CD4-positive, alpha-beta memory T cell (primary cell): Measurements from ENCODE around the gene C10orf62. TPM values are rescaled to one million over a fixed set of nuclear protein-coding genes. Genes with fewer than 3 reads are reported as not detected.
"Not testable (repeated sequence)": the region's sequence is repeated elsewhere in the genome, so short reads cannot be mapped to it uniquely, and the experiment has no call there.

Experiments
- CTCF ChIA-PET: fragments of 350-600 bp; sonication (Branson Sonifier 250); formaldehyde crosslinking; loops from one replicate; lab custom pipeline; 2021; ENCODE audit warnings: inconsistent platforms; ENCODE audit not compliant: partially characterized antibody; lab: Charles Lee
- POLR2A ChIA-PET: fragments of 350-600 bp; sonication (Branson Sonifier 250); formaldehyde crosslinking; loops from one replicate; lab custom pipeline; 2021; ENCODE audit not compliant: partially characterized antibody; lab: Charles Lee
- DNase-seq, 5 donors: peaks; one replicate each; pipeline versions ENCODE4 v3.0.0 to v3.0.0-alpha.2; 2020 to 2022; ENCODE audit warnings: mixed read lengths in 1 of 5
- H3K27ac ChIP-seq: one replicate; pipeline ENCODE4 v1.7.0; 2013; ENCODE audit warnings: low read depth, low read length
- H3K27me3 ChIP-seq: 2 replicates; pipeline ENCODE4 v1.7.0; 2013; ENCODE audit warnings: mild to moderate bottlenecking, low read length, moderate library complexity; ENCODE audit not compliant: insufficient read depth
- H3K36me3 ChIP-seq: 2 replicates; pipeline ENCODE4 v1.7.0; 2013; ENCODE audit warnings: mild to moderate bottlenecking, low read length, moderate library complexity; ENCODE audit not compliant: insufficient read depth
- H3K4me1 ChIP-seq: 2 replicates; pipeline ENCODE4 v1.7.0; 2013; ENCODE audit warnings: mild to moderate bottlenecking, low read length, moderate library complexity; ENCODE audit not compliant: insufficient read depth
- H3K4me3 ChIP-seq, 2 donors: one replicate each; pipeline ENCODE4 v1.7.0; 2013; ENCODE audit warnings: low read length in 2 of 2, mild to moderate bottlenecking in 1 of 2
- H3K9me3 ChIP-seq, 2 donors: one replicate each; pipeline ENCODE4 v1.7.0; 2013; ENCODE audit warnings: low read length in 2 of 2, control low read depth in 1 of 2; ENCODE audit not compliant: control insufficient read depth in 1 of 2
- H3K27ac Mint-ChIP-seq, 7 donors: one replicate each; pipeline ENCODE4 v1.8.0; 2020 to 2021; ENCODE audit warnings: mixed read lengths in 7 of 7, mild to moderate bottlenecking in 6 of 7, inconsistent platforms in 3 of 7, moderate library complexity in 3 of 7
- H3K27me3 Mint-ChIP-seq, 2 donors: one replicate each; pipeline ENCODE4 v1.8.0; 2020 to 2021; ENCODE audit warnings: mixed read lengths in 2 of 2
- H3K36me3 Mint-ChIP-seq, 2 donors: one replicate each; pipeline ENCODE4 v1.8.0; 2020 to 2021; ENCODE audit warnings: mixed read lengths in 2 of 2, inconsistent platforms in 1 of 2, mild to moderate bottlenecking in 1 of 2
- H3K4me1 Mint-ChIP-seq, 4 donors: one replicate each; pipeline ENCODE4 v1.8.0; 2020 to 2021; ENCODE audit warnings: mixed read lengths in 4 of 4, mild to moderate bottlenecking in 1 of 4
- H3K4me3 Mint-ChIP-seq, 8 donors: one replicate each; pipeline ENCODE4 v1.8.0; 2020 to 2021; ENCODE audit warnings: mixed read lengths in 8 of 8, mild to moderate bottlenecking in 7 of 8, moderate library complexity in 6 of 8, inconsistent platforms in 3 of 8
- H3K9me3 Mint-ChIP-seq, 8 donors: one replicate each; pipeline ENCODE4 v1.8.0; 2020 to 2021; ENCODE audit warnings: mixed read lengths in 8 of 8, mild to moderate bottlenecking in 5 of 8, inconsistent platforms in 3 of 8, moderate library complexity in 1 of 8
- intact Hi-C: fragments of 100-400 bp; cut with micrococcal nuclease; formaldehyde crosslinking; loops from one replicate; pipeline ENCODE4 v1.15.1; 2023
- polyA plus RNA-seq, 2 donors: library from polyadenylated mRNA; unstranded; fragments of 300-500 nt; fragmentation: Illumina TruSeq; gene quantifications; one replicate each; pipeline ENCODE4 v1.2.3, GENCODE V29; 2021
- total RNA-seq, 2 experiments: library from RNA; stranded (reverse); gene quantifications; one replicate each; pipeline ENCODE4 v1.2.3, GENCODE V29; 2021

C10orf62 gene
- total and polyA plus RNA-seq, 4 experiments from 2014 or later, result not detected

DNA sequence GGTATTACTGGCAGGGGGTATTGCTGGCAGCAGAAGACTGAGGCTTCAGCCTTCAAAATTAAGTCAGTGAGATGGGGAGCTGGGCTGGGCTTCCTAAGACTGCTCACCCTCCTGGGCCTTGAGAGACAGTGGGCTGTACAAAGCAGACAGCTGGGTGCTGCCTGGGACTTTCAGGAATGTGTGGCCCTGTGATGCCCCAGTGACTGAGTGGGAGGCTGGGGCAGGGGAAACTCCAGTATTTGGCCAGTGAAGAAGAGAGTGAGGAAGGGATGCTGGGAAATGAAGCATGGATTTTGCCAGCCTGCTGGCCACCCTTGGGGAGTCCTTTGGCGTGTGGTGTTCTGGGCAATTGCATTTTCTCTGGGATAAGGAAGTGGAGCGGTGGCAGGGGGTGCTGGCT, 16.5 kb upstream of the C10orf62 start:
- ChIA-PET POLR2A (no interaction called here), CTCF (interaction anchor here (0.9 to 1.3 kb wide), 2 partner anchors 69 to 159 kb away, joined by 3 read pairs; no protein-coding TSS in a partner anchor)
- Mint-ChIP-seq H3K36me3 (no peaks in the 10 kb centered on the region), H3K27ac (no peak overlapping the region), H3K9me3 (no peaks in the 10 kb centered on the region), H3K4me3 (no peak overlapping the region), H3K27me3 (no peaks in the 10 kb centered on the region), H3K4me1 (no peaks in the 10 kb centered on the region)
- Histone ChIP-seq H3K27ac (no peak overlapping the region), H3K9me3 (no peaks in the 10 kb centered on the region), H3K27me3 (no peaks in the 10 kb centered on the region), H3K36me3 (no peaks in the 10 kb centered on the region), H3K4me1 (no peaks in the 10 kb centered on the region), H3K4me3 (no peak overlapping the region)
- intact Hi-C loops, result no loop called here
- no peak for DNase-seq

- Mint-ChIP-seq H3K9me3 (no peaks in the 10 kb centered on the region), H3K36me3 (no peaks in the 10 kb centered on the region), H3K4me1 (no peaks in the 10 kb centered on the region), H3K27ac (no peak overlapping the region), H3K27me3 (peaks cover 0 to 2% of the 10 kb centered on the region in 2 donors), H3K4me3 (no peak overlapping the region)
- Histone ChIP-seq H3K27me3 (no peaks in the 10 kb centered on the region), H3K9me3 (no peaks in the 10 kb centered on the region), H3K36me3 (no peaks in the 10 kb centered on the region), H3K4me1 (no peaks in the 10 kb centered on the region), H3K4me3 (no peak overlapping the region), H3K27ac (no peak overlapping the region)
- ChIA-PET POLR2A (no interaction called here), CTCF (interaction anchor here (0.9 to 1.3 kb wide), 2 partner anchors 12 to 68 kb away, joined by 3 to 4 read pairs; no protein-coding TSS in a partner anchor)
- DNase-seq, result no peak
- intact Hi-C loops, result no loop called here
These were observed 15.8 kb upstream of the C10orf62 start for GRCh38 chr10:97573672-97574071.

DNA sequence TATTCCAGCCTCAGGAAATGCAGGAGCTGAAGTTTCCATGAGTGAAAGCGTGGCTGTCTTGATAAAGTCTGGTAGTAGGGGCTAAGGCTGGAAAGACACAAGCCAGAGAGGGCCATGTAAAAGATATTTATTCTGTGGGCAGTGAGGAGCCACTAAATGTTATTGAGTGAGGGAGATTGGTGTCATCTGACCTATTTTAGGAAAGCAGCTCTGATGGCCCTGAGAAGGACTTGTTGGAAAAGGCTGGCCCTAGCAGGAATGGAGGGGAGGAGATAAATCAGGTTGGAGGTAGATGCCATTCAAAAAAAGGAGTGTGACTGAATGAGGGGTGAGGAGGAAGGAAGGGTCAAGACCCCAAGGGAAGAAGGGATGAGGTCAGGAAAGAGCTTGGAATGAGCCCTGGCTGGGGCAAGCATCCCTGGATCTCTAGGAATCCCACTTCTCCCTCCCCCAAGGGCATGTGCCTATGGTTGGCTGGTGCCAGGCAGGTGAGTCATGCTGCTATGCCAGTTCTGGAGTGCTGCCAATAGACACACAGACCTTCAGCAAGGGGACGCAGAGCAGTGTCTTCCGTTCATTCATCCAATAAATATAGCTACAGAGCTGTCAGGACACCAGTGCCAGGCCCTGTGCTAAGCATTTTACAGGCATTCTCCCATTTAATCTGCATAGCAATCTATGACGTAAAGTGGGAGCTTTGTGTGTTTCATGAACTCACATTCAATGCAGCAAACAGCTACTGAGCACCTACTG, 15.0 kb upstream of the C10orf62 start:
- no peak overlapping the region for H3K4me3 Mint-ChIP-seq
- H3K4me1 Mint-ChIP-seq, result no peaks in the 10 kb centered on the region
- Histone ChIP-seq H3K4me3 (no peak overlapping the region), H3K9me3 (no peaks in the 10 kb centered on the region), H3K36me3 (no peaks in the 10 kb centered on the region), H3K27me3 (no peaks in the 10 kb centered on the region), H3K4me1 (no peaks in the 10 kb centered on the region), H3K27ac (no peak overlapping the region)
- H3K9me3 Mint-ChIP-seq, result no peaks in the 10 kb centered on the region
- peaks cover 0 to 2% of the 10 kb centered on the region in 2 donors for H3K27me3 Mint-ChIP-seq
- intact Hi-C loops, result no loop called here
- ChIA-PET POLR2A (no interaction called here), CTCF (interaction anchor here (1.2 to 1.3 kb wide), 2 partner anchors 12 to 16 kb away, joined by 3 to 4 read pairs; no protein-coding TSS in a partner anchor)
- H3K36me3 Mint-ChIP-seq, result no peaks in the 10 kb centered on the region
- H3K27ac Mint-ChIP-seq, result peak overlapping the region in 2 of 7 donors; percentile 42 to 84
- no peak for DNase-seq

- no peaks in the 10 kb centered on the region for H3K36me3 Mint-ChIP-seq
- no peaks in the 10 kb centered on the region for H3K9me3 Mint-ChIP-seq
- no peak overlapping the region for H3K27ac ChIP-seq
- ChIA-PET POLR2A (no interaction called here), CTCF (interaction anchor here (1.2 to 1.3 kb wide), 2 partner anchors 11 to 15 kb away, joined by 3 to 4 read pairs; no protein-coding TSS in a partner anchor)
- H3K4me1 ChIP-seq, result no peaks in the 10 kb centered on the region
- no peak overlapping the region for H3K4me3 Mint-ChIP-seq
- intact Hi-C loops, result no loop called here
- H3K4me3 ChIP-seq, result no peak overlapping the region
- H3K9me3 ChIP-seq, result no peaks in the 10 kb centered on the region
- H3K36me3 ChIP-seq, result no peaks in the 10 kb centered on the region
- no peaks in the 10 kb centered on the region for H3K4me1 Mint-ChIP-seq
- no peak for DNase-seq
- no peaks in the 10 kb centered on the region for H3K27me3 ChIP-seq
- peak overlapping the region in 1 of 7 donors; percentile 25 for H3K27ac Mint-ChIP-seq
- peaks cover 0 to 2% of the 10 kb centered on the region in 2 donors for H3K27me3 Mint-ChIP-seq
These were observed 14.3 kb upstream of the C10orf62 start for GRCh38 chr10:97575127-97575668.

GRCh38 chr10:97576487-97576886, 13.0 kb upstream of the C10orf62 start:
- H3K4me3 ChIP-seq, H3K9me3 ChIP-seq, intact Hi-C loops, H3K27me3 Mint-ChIP-seq, H3K27ac ChIP-seq, H3K4me3 Mint-ChIP-seq, H3K36me3 ChIP-seq, DNase-seq, H3K27ac Mint-ChIP-seq, POLR2A ChIA-PET, H3K4me1 Mint-ChIP-seq, H3K9me3 Mint-ChIP-seq, CTCF ChIA-PET, H3K36me3 Mint-ChIP-seq, H3K4me1 ChIP-seq, H3K27me3 ChIP-seq: not testable (repeated sequence)

DNA sequence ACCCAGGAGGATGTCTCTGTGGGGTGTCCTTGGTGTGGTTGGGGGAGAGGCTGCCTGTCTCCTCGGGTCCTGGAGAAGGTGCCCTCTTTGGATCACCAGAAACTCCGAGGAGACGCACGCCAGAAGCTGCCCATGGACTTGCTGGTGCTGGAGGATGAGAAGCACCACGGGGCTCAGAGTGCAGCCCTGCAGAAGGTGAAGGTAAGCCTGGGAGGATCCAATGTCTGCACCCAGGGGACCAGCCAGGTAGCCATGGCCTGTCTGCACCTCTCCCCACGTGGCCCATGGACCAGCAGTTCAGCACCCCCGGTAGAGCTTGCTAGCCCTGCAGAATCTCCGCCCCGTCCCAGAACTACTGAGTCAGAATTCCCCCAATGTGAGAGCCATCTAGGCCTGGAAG, 11.8 kb upstream of the C10orf62 start:
- Mint-ChIP-seq H3K4me3 (no peak overlapping the region), H3K4me1 (no peaks in the 10 kb centered on the region), H3K36me3 (no peaks in the 10 kb centered on the region), H3K27ac (no peak overlapping the region), H3K9me3 (no peaks in the 10 kb centered on the region), H3K27me3 (peaks cover 0 to 2% of the 10 kb centered on the region in 2 donors)
- H3K27me3 ChIP-seq, result no peaks in the 10 kb centered on the region
- ChIA-PET CTCF (no interaction called here), POLR2A (no interaction called here)
- H3K4me1 ChIP-seq, result no peaks in the 10 kb centered on the region
- no peak overlapping the region for H3K27ac ChIP-seq
- no peak for DNase-seq
- H3K36me3 ChIP-seq, result no peaks in the 10 kb centered on the region
- intact Hi-C loops, result no loop called here
- H3K9me3 ChIP-seq, result no peaks in the 10 kb centered on the region
- H3K4me3 ChIP-seq, result no peak overlapping the region

DNA sequence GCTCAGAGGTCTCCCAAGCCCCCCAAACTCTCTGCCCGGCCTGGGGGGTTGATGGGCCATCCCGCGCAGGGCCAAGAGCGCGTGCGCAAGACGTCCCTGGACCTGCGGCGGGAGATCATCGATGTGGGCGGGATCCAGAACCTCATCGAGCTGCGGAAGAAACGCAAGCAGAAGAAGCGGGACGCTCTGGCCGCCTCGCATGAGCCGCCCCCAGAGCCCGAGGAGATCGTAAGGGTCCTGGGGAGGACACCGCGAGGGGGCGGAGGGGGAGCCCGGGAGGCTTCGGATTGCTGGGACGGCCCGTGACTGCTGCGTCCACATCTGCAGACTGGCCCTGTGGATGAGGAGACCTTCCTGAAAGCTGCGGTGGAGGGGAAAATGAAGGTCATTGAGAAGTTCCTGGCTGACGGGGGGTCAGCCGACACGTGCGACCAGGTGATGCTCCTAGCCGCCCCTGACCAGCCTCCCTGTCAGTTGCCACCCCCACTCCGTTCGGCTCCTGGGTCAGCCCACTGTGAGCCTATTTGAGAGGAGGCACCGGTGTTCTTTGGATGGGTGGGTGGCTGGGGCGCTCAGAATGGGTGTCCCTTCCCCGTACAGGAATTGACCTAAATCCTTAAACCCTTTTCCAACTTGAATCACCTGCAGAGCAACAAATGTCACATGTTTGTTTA, 11.2 kb upstream of the C10orf62 start:
- Mint-ChIP-seq H3K27ac (no peak overlapping the region), H3K4me1 (no peaks in the 10 kb centered on the region), H3K9me3 (no peaks in the 10 kb centered on the region), H3K4me3 (no peak overlapping the region), H3K27me3 (peaks cover 0 to 2% of the 10 kb centered on the region in 2 donors), H3K36me3 (no peaks in the 10 kb centered on the region)
- Histone ChIP-seq H3K4me1 (no peaks in the 10 kb centered on the region), H3K27me3 (no peaks in the 10 kb centered on the region), H3K9me3 (no peaks in the 10 kb centered on the region), H3K27ac (no peak overlapping the region), H3K4me3 (no peak overlapping the region), H3K36me3 (no peaks in the 10 kb centered on the region)
- POLR2A ChIA-PET, result no interaction called here
- CTCF ChIA-PET, result no interaction called here
- DNase-seq, result no peak
- intact Hi-C loops, result no loop called here
